GM12872 (cell line): ENCODE measurements around the gene HINT3.

ENCODE experiments used
- TF ChIP-seq, protein P1 (sequence below): IDR thresholded peaks from 3 replicates; pipeline ENCODE4 v1.5.1; 2011; ENCODE audit warnings: low read depth, mild to moderate bottlenecking, low read length, moderate library complexity; ENCODE audit not compliant: insufficient read depth

Gene HINT3

DNA sequence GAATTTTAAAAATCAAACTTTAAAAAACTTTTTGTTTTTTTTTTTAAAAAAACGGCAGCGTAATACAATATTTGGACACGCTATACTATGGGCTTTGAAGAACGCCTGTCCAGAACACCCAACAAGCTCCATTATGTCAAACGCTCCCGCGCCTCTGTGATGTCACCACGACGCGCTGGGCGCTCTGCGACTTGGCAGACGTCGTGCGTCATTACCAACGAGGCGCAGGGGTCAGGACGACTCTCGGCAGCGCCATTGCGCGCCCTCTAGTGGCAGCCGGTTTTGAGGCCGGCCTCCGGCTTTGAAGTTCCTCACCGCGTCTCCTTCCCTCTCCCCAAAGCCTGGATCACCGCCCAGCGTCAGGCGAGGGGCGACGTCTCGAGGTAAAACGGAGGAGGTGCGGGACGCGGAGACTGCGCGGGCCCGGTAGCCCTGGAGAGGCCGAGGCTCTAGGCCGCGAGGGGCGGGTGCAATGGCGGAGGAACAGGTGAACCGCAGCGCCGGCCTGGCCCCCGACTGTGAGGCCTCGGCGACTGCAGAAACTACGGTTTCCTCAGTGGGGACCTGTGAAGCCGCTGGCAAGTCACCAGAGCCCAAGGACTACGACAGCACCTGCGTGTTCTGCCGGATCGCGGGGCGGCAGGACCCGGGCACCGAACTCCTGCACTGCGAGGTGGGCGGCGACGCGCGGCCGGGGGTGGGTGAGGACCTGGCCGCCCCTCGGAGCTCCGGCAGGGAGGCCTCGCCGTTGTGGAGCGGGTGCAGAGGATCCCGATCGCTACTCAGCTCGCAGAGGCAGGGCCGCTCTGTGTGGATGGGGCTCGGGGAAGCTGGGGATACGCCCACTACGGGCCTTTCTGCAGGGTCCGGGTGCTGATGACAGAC lies at the start of gene HINT3:
HINT3 (plus strand) TSS at position 265 of the 885 bp plus-strand sequence; CDS start at position 473, 208 bp downstream.
- TF ChIP-seq, protein P1, sequence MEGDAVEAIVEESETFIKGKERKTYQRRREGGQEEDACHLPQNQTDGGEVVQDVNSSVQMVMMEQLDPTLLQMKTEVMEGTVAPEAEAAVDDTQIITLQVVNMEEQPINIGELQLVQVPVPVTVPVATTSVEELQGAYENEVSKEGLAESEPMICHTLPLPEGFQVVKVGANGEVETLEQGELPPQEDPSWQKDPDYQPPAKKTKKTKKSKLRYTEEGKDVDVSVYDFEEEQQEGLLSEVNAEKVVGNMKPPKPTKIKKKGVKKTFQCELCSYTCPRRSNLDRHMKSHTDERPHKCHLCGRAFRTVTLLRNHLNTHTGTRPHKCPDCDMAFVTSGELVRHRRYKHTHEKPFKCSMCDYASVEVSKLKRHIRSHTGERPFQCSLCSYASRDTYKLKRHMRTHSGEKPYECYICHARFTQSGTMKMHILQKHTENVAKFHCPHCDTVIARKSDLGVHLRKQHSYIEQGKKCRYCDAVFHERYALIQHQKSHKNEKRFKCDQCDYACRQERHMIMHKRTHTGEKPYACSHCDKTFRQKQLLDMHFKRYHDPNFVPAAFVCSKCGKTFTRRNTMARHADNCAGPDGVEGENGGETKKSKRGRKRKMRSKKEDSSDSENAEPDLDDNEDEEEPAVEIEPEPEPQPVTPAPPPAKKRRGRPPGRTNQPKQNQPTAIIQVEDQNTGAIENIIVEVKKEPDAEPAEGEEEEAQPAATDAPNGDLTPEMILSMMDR, result peak; percentile 99

DNA sequence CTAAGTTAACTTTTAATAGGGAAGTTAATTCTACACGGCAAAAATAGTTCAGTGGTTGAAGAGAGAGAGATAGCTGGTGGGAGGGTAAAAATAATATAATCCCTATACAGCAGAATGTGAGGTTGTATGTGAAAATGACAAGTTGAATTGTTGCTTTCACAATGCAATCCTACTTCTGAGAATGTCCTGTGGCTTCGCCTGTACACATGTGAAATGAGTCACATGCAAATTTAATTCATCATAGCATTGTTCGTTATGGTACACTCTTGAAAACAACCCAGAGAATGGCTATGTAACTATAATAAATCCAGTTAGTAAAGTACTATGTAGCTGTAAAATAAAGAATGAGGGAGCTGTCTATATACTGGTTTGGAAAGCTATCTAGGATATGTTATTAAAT lies 46.0 kb upstream of the HINT3 start:
- TF ChIP-seq, protein P1, result no peak

DNA sequence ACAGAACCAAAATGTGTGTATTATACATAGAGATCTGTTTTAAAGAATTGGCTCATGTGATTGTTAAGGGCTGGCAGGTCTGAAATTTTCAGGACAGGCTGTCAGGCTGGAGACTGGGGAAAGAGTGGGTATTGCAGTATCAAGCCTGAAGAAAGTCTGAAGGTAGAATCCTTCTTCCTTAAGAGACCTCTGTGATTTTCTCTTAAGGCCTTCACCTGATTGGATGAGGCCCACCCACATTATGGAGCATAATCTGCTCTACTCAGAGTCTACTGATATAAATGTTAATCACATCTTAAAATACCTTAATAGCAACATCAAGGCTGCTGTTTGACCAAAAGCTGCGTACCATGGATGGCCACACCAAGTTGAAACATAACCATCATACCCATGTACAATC lies 43.4 kb upstream of the HINT3 start:
- TF ChIP-seq, protein P1, result no peak

DNA sequence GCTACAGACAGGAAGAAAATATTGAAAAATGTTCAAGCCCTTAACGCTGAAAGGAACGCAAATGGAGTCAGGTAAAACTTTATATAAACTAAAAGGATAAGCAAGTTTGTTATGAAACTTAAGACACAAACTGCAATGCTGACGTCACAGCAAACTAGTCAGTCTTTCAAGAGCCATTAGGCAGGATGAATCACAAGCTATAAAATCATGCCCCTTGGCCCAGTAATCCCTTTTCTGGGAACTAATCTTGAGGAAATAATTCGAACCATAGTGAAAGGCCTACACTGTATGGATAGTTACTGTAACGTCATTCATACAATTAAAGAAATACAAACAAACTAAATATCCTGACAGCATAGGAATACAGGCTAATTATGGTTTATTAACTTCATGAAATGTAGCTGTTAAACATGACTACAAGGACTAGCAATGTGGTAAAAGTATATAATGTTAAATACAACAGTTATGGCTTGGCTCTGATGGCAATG lies 42.7 kb upstream of the HINT3 start:
- TF ChIP-seq, protein P1, result no peak

DNA sequence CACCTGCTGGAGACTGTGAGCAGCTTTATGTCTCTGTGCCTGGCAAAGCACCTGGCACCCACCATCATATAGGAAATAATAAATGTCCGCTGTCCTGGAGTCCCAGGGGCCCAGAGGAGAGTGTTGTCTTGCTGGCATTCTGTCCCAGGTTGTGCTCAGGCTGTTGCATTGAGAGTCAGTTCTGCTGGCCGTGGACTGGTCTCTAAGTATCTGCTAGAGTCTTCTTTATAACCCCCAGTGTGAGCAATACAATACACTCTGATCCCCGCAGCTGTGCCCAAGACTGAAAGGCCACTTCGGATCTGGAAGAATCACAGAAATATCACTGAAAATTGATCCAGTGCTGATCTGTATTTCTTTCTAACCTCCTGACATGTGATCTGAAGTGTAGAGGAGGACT lies 38.3 kb upstream of the HINT3 start:
- TF ChIP-seq, protein P1, result no peak

DNA sequence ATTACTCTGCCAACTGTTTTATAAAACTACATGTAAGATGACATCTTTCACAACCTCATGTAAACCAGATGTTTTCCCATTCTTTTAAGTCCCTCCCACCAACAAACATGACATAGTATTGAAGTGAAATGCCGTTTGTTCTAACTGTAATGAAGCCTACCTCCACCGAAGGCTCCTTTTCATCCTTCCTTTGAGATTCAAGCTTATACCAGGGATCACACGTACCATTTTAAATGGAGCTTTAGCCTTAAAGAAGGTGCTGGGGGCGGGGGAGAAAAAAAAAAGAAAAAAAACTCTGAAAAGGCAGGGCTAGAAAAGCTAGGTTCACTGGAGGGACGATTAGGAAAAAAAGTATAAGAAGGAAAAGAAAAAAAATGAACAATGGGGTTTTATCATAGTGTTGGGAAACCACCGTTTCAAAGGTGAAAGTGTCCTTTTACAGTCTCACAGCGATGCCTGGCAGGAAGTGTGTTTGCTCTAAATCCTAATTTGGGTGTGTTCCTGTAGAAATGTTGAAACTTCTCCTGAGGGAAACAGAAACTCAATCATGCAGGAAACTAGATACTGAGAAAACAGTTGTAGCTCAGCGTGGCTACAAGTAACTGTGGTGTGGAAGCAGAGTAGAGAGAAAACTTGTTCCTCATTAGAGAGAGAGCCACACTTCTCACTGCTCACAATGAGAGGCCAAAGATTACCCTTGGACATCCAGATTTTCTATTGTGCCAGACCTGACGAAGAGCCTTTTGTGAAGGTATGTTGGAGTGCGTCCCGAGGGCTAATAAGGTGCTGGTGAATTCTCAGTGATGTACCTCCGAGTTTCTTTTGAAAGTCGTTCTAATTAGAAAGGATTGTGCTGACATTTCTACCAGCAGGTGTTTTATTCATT lies 37.6 kb upstream of the HINT3 start:
- TF ChIP-seq, protein P1, result no peak

DNA sequence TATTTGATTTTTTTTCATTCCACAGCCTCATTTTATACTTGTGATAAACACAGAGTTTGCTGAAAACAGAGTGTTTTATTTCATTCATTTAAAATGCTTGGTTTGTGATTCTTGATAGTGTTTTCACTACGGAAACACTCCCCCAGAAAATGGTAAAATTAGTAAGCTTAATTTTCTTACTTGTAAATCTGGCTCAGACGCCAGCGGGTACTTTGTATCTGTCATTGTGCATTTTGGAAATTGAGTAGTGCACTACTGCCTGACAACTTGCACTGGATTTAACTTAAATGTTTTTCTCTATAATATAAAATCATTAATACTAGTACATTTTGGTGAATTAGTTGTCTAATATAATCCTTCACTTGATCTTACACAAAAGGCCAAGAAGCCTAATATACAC lies 37.0 kb upstream of the HINT3 start:
- TF ChIP-seq, protein P1, result no peak
